Epithelial cell of proximal tubule (primary cell): Measurements from ENCODE around the gene E2F1. TPM values are rescaled to one million over a fixed set of nuclear protein-coding genes. Genes with fewer than 3 reads are reported as not detected.

Experiments used
- DNase-seq: peaks from one replicate; pipeline ENCODE4 v3.0.0-alpha.2; 2011; ENCODE audit warnings: low read depth
- H3K4me3 ChIP-seq: 2 replicates; pipeline ENCODE4 v1.5.1; 2011; ENCODE audit warnings: low read depth, mild to moderate bottlenecking, low read length
- total RNA-seq: library from RNA; depleted of rRNA; stranded (reverse); fragments of >200 nt; gene quantifications from 2 replicates; pipeline ENCODE4 v1.2.3, GENCODE V29; 2015
- TF ChIP-seq, protein P1 (sequence below): conservative IDR thresholded peaks from 2 replicates; pipeline ENCODE4 v1.5.1; 2012; ENCODE audit warnings: low read depth, mild to moderate bottlenecking, low read length

E2F1 gene
- total RNA-seq, 1 donor from 2014 or later = 17.1 TPM

DNA sequence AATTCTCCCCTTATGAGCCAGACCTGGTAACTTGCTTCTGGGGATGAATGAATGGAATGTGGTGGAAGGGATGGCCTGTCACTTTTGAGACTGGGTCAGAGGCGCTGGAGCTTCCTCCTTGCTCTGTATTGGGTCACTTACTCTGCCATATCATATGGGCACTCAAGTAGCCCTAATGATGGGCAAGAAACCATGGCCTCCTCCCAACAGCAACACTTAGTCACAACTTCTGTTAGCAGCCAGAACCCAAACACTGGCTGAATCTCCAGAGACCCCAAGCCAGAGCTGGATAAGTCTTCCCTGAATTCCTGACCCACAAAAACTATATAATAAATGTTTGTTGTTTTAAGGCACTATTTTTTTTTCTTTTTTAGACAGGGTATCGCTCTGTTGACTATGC is 5.5 kb downstream of the E2F1 start:
- no peak for DNase-seq
- TF ChIP-seq, protein P1, sequence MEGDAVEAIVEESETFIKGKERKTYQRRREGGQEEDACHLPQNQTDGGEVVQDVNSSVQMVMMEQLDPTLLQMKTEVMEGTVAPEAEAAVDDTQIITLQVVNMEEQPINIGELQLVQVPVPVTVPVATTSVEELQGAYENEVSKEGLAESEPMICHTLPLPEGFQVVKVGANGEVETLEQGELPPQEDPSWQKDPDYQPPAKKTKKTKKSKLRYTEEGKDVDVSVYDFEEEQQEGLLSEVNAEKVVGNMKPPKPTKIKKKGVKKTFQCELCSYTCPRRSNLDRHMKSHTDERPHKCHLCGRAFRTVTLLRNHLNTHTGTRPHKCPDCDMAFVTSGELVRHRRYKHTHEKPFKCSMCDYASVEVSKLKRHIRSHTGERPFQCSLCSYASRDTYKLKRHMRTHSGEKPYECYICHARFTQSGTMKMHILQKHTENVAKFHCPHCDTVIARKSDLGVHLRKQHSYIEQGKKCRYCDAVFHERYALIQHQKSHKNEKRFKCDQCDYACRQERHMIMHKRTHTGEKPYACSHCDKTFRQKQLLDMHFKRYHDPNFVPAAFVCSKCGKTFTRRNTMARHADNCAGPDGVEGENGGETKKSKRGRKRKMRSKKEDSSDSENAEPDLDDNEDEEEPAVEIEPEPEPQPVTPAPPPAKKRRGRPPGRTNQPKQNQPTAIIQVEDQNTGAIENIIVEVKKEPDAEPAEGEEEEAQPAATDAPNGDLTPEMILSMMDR = no peak
- no peak overlapping the region for H3K4me3 ChIP-seq

DNA sequence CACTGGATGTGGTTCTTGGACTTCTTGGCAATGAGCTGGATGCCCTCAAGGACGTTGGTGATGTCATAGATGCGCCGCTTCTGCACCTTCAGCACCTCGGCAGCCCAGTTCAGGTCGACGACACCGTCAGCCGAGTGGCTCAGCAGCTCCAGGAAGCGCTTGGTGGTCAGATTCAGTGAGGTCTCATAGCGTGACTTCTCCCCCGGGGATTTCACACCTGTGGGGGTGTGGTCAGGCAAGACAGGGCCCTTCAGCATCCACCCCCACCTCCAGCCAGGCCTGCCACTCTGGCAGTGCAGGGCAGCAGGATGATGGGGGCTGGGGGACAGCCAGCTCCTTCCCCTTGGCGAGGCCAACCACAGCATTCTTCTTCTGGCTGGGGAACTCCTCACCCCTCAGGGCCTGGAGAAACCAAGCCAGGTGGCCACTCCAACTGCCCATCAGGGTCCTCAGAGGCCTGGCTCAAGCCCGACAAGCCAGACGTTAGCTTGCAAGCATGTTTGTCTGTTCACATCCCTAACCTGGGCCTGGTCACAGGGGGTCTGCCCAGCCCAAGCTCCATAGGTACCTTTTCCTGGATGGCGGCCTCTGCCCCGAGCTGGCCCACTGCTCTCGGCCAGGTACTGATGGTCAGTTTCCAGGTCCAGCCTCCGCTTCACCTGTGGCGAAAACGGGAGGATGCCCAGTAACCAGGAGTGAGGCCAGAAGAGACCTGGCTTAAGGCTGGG is 6.3 kb downstream of the E2F1 start:
- DNase-seq = no peak
- TF ChIP-seq, protein P1 = no peak
- H3K4me3 ChIP-seq = no peak overlapping the region

DNA sequence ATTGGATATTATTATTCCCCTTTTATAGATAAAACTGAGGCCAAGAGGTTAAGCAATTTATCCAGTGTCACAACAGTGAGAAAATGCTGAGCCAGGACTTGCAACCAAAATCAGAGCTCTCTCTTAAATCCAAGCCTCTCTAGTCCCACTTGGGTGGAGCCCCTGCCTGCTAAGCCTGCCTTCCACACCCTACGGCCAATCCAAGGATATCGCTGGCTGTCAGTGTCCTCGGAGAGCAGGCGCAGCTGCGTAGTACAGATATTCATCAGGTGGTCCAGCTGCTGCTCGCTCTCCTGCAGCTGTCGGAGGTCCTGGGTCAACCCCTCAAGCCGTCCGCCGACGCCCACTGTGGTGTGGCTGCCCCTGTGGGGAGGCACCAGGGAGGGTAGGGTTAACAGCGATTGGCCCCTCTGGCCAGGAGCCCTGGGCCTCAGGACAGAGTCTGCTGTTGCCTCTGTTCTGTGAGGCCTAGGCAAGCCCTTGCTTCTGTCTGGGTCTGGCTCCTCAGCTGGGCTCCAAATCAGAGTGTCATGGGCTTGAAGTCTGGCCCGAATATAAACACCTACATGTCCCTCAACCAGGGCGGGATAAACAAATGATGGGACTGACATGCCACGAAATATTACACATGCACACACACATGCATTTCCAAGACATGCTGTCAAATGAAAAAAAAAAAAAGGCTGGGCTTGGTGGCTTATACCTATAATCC is 8.0 kb downstream of the E2F1 start:
- no peak for DNase-seq
- H3K4me3 ChIP-seq = no peak overlapping the region
- TF ChIP-seq, protein P1 = no peak

DNA sequence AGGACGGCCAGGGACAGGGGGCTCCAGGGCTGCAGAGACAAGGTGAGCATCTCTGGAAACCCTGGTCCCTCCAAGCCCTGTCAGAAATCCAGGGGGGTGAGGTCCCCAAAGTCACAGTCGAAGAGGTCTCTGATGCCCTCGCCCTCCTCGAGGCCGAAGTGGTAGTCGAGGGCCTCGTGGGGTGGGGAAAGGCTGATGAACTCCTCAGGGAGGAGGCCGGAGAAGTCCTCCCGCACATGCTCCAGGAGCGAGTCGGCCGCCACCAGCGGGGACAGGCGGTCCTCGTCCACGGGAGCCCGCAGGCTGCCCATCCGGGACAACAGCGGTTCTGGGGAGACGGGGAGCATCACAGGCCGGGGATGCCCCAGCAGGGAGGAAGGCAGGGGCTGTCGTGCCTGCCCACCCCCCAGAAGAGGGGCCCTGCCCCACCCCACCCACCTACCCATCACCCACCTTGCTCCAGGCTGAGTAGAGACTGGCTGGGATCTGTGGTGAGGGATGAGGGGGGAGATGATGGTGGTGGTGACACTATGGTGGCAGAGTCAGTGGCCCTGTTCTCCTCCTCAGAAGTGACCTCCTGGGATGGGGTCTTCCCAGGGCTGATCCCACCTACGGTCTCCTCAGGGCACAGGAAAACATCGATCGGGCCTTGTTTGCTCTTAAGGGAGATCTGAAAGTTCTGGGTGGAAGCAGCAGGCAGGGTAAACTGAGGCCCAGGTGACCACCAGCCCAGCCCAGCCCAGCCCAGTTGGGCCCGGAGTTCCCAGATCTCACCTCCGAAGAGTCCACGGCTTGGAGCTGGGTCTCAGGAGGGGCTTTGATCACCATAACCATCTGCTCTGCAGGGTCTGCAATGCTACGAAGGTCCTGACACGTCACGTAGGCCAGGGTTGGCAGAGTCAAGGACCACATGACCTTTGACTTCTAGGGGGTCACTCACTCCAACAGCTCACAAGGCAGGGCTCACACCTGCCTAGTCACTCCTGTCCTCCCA is 9.2 kb downstream of the E2F1 start:
- TF ChIP-seq, protein P1 = no peak
- H3K4me3 ChIP-seq = no peak overlapping the region
- no peak for DNase-seq

DNA sequence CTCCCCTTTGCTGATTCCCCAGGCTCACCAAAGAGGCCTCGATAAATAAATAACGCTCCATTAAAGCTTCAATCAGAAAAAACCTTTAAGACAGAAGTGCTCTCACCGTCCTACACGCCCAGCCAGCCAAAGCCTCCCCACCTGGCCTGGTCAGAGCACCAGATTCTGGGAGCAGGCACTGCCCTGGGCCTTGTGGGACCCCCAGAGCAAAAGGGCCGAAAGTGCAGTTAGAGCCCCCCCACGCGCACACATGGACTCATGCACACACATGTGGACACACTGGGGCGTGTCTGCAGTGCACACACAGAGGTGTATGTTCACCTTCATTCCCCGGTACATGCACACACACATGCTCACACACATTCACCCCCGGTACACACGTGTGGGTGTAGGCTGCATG is 10.1 kb downstream of the E2F1 start:
- TF ChIP-seq, protein P1 = no peak
- no peak for DNase-seq
- no peak overlapping the region for H3K4me3 ChIP-seq

DNA sequence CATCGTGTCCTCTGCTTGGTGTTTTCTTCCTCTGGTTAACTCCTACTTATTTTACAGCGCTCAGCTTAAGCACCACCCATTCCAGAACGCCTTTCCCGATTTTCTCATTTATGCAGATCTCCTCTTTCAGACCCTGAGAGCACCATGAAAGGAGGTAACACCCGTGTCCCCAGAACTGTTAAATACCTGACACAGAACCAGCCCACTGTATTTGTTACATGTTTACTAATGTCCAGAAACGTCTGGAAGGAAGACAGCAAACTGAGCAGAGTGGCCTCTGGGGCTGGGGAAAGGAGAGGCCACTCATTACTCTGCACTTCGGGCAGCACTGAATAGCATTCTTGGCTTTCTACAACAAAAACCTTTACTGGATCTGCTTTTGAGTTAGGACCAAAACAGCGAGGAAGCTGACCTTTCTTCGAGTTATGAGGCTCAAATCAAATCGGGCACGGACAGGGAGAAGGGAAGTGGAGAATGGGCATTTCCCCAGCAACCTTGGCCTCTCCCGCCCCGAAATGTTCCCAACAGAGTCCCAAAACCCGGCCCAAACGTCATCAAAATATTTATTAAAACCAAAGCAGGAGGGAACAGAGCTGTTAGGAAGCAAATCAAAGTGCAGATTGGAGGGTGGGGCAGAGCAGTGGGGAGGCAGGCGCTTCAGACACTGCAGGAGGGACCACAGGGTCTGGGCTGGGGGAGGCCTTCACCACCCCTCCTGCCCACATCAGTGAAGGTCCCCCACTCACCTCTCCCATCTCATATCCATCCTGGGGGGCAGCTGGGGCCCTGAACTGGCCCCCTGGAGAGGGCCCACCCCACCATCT is 10.8 kb downstream of the E2F1 start:
- DNase-seq = no peak
- peak overlapping the region; percentile 73 for H3K4me3 ChIP-seq
- TF ChIP-seq, protein P1 = no peak
